Naive thymus-derived CD8-positive, alpha-beta T cell (primary cell): ENCODE results near the gene OR9A4. TPM values are rescaled to one million over a fixed set of nuclear protein-coding genes. Genes with fewer than 3 reads are reported as not detected.

Source experiments
- ATAC-seq, 2 donors: fragments of 150-1000 bp; cut with Tn5 transposase in 1 of 2; sonication (Bioruptor Pico), chemical (Tn5 transposase) in 1 of 2; 1 replicate in 1 of 2; 2 replicates in 1 of 2; pipeline ENCODE4 v1.10.0; 2021; ENCODE audit warnings: mild to moderate bottlenecking in 2 of 2, moderate library complexity in 2 of 2
- POLR2A ChIA-PET: fragments of 350-600 bp; sonication (Branson Sonifier 250); formaldehyde crosslinking; loops from one replicate; lab custom pipeline; 2021; ENCODE audit warnings: antibody characterized with exemption; lab: Charles Lee
- DNase-seq, 10 donors: peaks; one replicate each; pipeline versions ENCODE4 v3.0.0 to v3.0.0-alpha.2; 2020 to 2022
- H3K27ac Mint-ChIP-seq, 10 donors: one replicate each; pipeline ENCODE4 v1.8.0; 2020 to 2022; ENCODE audit warnings: mild to moderate bottlenecking in 10 of 10, mixed read lengths in 10 of 10, moderate library complexity in 4 of 10, inconsistent platforms in 1 of 10
- H3K27me3 Mint-ChIP-seq, 5 donors: one replicate each; pipeline ENCODE4 v1.8.0; 2021 to 2022; ENCODE audit warnings: mixed read lengths in 5 of 5
- H3K36me3 Mint-ChIP-seq, 3 donors: one replicate each; pipeline ENCODE4 v1.8.0; 2020 to 2022; ENCODE audit warnings: mixed read lengths in 3 of 3, mild to moderate bottlenecking in 2 of 3, inconsistent platforms in 1 of 3
- H3K4me1 Mint-ChIP-seq, 4 donors: one replicate each; pipeline ENCODE4 v1.8.0; 2021 to 2022; ENCODE audit warnings: mixed read lengths in 4 of 4
- H3K4me3 Mint-ChIP-seq, 10 donors: one replicate each; pipeline ENCODE4 v1.8.0; 2020 to 2022; ENCODE audit warnings: mild to moderate bottlenecking in 10 of 10, mixed read lengths in 10 of 10, moderate library complexity in 6 of 10, inconsistent platforms in 1 of 10
- H3K9me3 Mint-ChIP-seq, 9 donors: one replicate each; pipeline ENCODE4 v1.8.0; 2020 to 2022; ENCODE audit warnings: mixed read lengths in 9 of 9, mild to moderate bottlenecking in 3 of 9, inconsistent platforms in 1 of 9, moderate library complexity in 1 of 9
- polyA plus RNA-seq, 3 donors: library from polyadenylated mRNA; unstranded; fragments of 300-500 nt; fragmentation: Illumina TruSeq; gene quantifications; one replicate each; pipeline ENCODE4 v1.2.3, GENCODE V29; 2021
- total RNA-seq, 8 experiments: library from RNA in 2 of 8; stranded (reverse) in 2 of 8; gene quantifications; one replicate each; pipeline ENCODE4 v1.2.3 and lab custom pipeline; 2021 to 2026

OR9A4 gene
- total and polyA plus RNA-seq, 5 experiments from 2014 or later, result not detected

GRCh38 chr7:141949911-141950310, 33.7 kb downstream of the OR9A4 start:
- Mint-ChIP-seq H3K4me1 (peaks cover 0 to 4% (median 0%) of the 10 kb centered on the region in 4 donors), H3K9me3 (no peaks in the 10 kb centered on the region), H3K27me3 (peaks cover 0 to 9% (median 0%) of the 10 kb centered on the region in 5 donors), H3K36me3 (no peaks in the 10 kb centered on the region), H3K27ac (no peak overlapping the region), H3K4me3 (no peak overlapping the region)
- DNase-seq, result no peak
- POLR2A ChIA-PET, result no interaction called here
- ATAC-seq, result no peak

- peaks cover 0 to 3% (median 0%) of the 10 kb centered on the region in 4 donors for H3K4me1 Mint-ChIP-seq
- DNase-seq (no peak), ATAC-seq (no peak)
- no peaks in the 10 kb centered on the region for H3K9me3 Mint-ChIP-seq
- H3K27me3 Mint-ChIP-seq, result peaks cover 0 to 9% (median 0%) of the 10 kb centered on the region in 5 donors
- no peak overlapping the region for H3K4me3 Mint-ChIP-seq
- H3K36me3 Mint-ChIP-seq, result no peaks in the 10 kb centered on the region
- POLR2A ChIA-PET, result no interaction called here
- H3K27ac Mint-ChIP-seq, result no peak overlapping the region
Observed at GRCh38 chr7:141950806-141951205, 34.6 kb downstream of the OR9A4 start.

GRCh38 chr7:141952461-141952860, 36.3 kb downstream of the OR9A4 start:
- Mint-ChIP-seq H3K36me3 (no peaks in the 10 kb centered on the region), H3K27me3 (peaks cover 0 to 9% (median 0%) of the 10 kb centered on the region in 5 donors), H3K4me1 (peaks cover 0 to 10% (median 0%) of the 10 kb centered on the region in 4 donors), H3K4me3 (no peak overlapping the region), H3K27ac (no peak overlapping the region), H3K9me3 (no peaks in the 10 kb centered on the region)
- no peak for DNase-seq
- POLR2A ChIA-PET, result no interaction called here
- ATAC-seq, result no peak

GRCh38 chr7:141954334-141954733, 38.1 kb downstream of the OR9A4 start:
- Mint-ChIP-seq H3K36me3 (no peaks in the 10 kb centered on the region), H3K4me3 (no peak overlapping the region), H3K27me3 (peaks cover 0 to 9% (median 0%) of the 10 kb centered on the region in 5 donors), H3K4me1 (peaks cover 0 to 10% (median 0%) of the 10 kb centered on the region in 4 donors), H3K27ac (no peak overlapping the region), H3K9me3 (no peaks in the 10 kb centered on the region)
- DNase-seq, result no peak
- no peak for ATAC-seq
- POLR2A ChIA-PET, result no interaction called here

GRCh38 chr7:141956084-141956483, 39.9 kb downstream of the OR9A4 start:
- no peak for DNase-seq
- H3K36me3 Mint-ChIP-seq, result no peaks in the 10 kb centered on the region
- H3K4me1 Mint-ChIP-seq, result peaks cover 0 to 24% (median 0%) of the 10 kb centered on the region in 4 donors
- peaks cover 0 to 1% (median 0%) of the 10 kb centered on the region in 5 donors for H3K27me3 Mint-ChIP-seq
- no peak for ATAC-seq
- no peaks in the 10 kb centered on the region for H3K9me3 Mint-ChIP-seq
- no peak overlapping the region for H3K27ac Mint-ChIP-seq
- H3K4me3 Mint-ChIP-seq, result no peak overlapping the region
- POLR2A ChIA-PET, result no interaction called here

GRCh38 chr7:141960687-141961422, 44.7 kb downstream of the OR9A4 start:
- POLR2A ChIA-PET, result no interaction called here
- Mint-ChIP-seq H3K9me3 (no peaks in the 10 kb centered on the region), H3K4me1 (peaks cover 0 to 22% (median 0%) of the 10 kb centered on the region in 4 donors), H3K36me3 (no peaks in the 10 kb centered on the region), H3K27me3 (peaks cover 0 to 1% (median 0%) of the 10 kb centered on the region in 5 donors), H3K27ac (peak overlapping the region in 1 of 10 donors; percentile 36), H3K4me3 (no peak overlapping the region)
- no peak for ATAC-seq
- DNase-seq, result no peak

Other genes starting within 250 kb of the OR9A4 start
- 10 to 100 TPM; 65.4 to 68.0 TPM for gene DENND11, start 214.2 kb upstream of the OR9A4 start, total RNA-seq
- 10 to 100 TPM; 16.4 to 30.0 (median 20.3) TPM for gene DENND11, start 214.2 kb upstream of the OR9A4 start, polyA plus RNA-seq
- not detected for gene WEE2, start 208.0 kb upstream of the OR9A4 start, total RNA-seq
- gene WEE2, start 208.0 kb upstream of the OR9A4 start, polyA plus RNA-seq, result not detected
- gene SSBP1, start 178.0 kb upstream of the OR9A4 start, total RNA-seq, result 100 to 1,000 TPM; 128 to 131 TPM
- gene SSBP1, start 178.0 kb upstream of the OR9A4 start, polyA plus RNA-seq, result 100 to 1,000 TPM; 341 to 350 (median 349) TPM
- 1 to 10 TPM; 4.6 to 5.0 TPM for gene TAS2R3, start 152.3 kb upstream of the OR9A4 start, total RNA-seq
- gene TAS2R3, start 152.3 kb upstream of the OR9A4 start, polyA plus RNA-seq, result not detected
- 1 to 10 TPM; 3.3 to 3.4 TPM for gene TAS2R4, start 139.7 kb upstream of the OR9A4 start, total RNA-seq
- gene TAS2R4, start 139.7 kb upstream of the OR9A4 start, polyA plus RNA-seq, result under 1 TPM in 2 of 3 donors, not detected in 1; 0.06 to 0.08 TPM
- gene TAS2R5, start 126.2 kb upstream of the OR9A4 start, total RNA-seq, result 1 to 10 TPM; 3.6 to 5.2 TPM
- gene TAS2R5, start 126.2 kb upstream of the OR9A4 start, polyA plus RNA-seq, result under 1 TPM in 1 of 3 donors, not detected in 2; 0.16 TPM
- not detected for gene PRSS37, start 74.9 kb upstream of the OR9A4 start, total RNA-seq
- not detected for gene PRSS37, start 74.9 kb upstream of the OR9A4 start, polyA plus RNA-seq
- under 1 TPM; 0.31 to 0.77 TPM for gene CLEC5A, start 30.6 kb downstream of the OR9A4 start, total RNA-seq
- gene CLEC5A, start 30.6 kb downstream of the OR9A4 start, polyA plus RNA-seq, result not detected
- gene TAS2R38, start 57.4 kb downstream of the OR9A4 start, total RNA-seq, result not detected
- not detected for gene TAS2R38, start 57.4 kb downstream of the OR9A4 start, polyA plus RNA-seq
- gene MGAM, start 79.5 kb downstream of the OR9A4 start, total RNA-seq, result under 1 TPM; 0.08 to 0.26 TPM
- gene MGAM, start 79.5 kb downstream of the OR9A4 start, polyA plus RNA-seq, result not detected
- gene MGAM2, start 195.3 kb downstream of the OR9A4 start, total RNA-seq, result not detected
- gene MGAM2, start 195.3 kb downstream of the OR9A4 start, polyA plus RNA-seq, result not detected